Kidney (tissue), 14 donors: ENCODE results near the gene ASS1. TPM values are rescaled to one million over a fixed set of nuclear protein-coding genes. Genes with fewer than 3 reads are reported as not detected.

Source experiments
- DNase-seq, 5 donors: peaks; one replicate each; pipeline ENCODE4 v3.0.0-alpha.2; 2013 to 2020
- FAIRE-seq: peaks from 2 replicates; lab custom pipeline; 2012; peaks lifted over from hg19 to GRCh38; lab: Jason Lieb, UNC
- H3K27ac ChIP-seq, 2 donors: one replicate each; pipeline ENCODE4 v1.7.0; 2013; ENCODE audit warnings: low read depth in 2 of 2, low read length in 2 of 2, inconsistent platforms in 1 of 2
- H3K27me3 ChIP-seq: one replicate; pipeline ENCODE4 v1.7.1; 2013; ENCODE audit warnings: low read length, inconsistent platforms; ENCODE audit not compliant: control insufficient read depth, insufficient read depth
- H3K36me3 ChIP-seq, 3 donors: one replicate each; pipeline versions ENCODE4 v1.7.0 to v1.7.1; 2013; ENCODE audit warnings: low read length in 3 of 3, control low read depth in 1 of 3, inconsistent platforms in 1 of 3; ENCODE audit not compliant: insufficient read depth in 3 of 3, control insufficient read depth in 2 of 3
- H3K4me1 ChIP-seq, 3 donors: one replicate each; pipeline versions ENCODE4 v1.7.0 to v1.7.1; 2013; ENCODE audit warnings: low read length in 3 of 3, inconsistent platforms in 1 of 3, low read depth in 1 of 3; ENCODE audit not compliant: control insufficient read depth in 2 of 3, insufficient read depth in 2 of 3
- H3K4me3 ChIP-seq, 3 donors: one replicate each; pipeline versions ENCODE4 v1.7.0 to v1.8.1; 2013; ENCODE audit warnings: low read length in 3 of 3, control low read depth in 1 of 3, inconsistent platforms in 1 of 3
- H3K9ac ChIP-seq, 3 donors: one replicate each; pipeline versions ENCODE4 v1.7.0 to v1.7.1; 2013; ENCODE audit warnings: low read length in 3 of 3, control low read depth in 1 of 3, inconsistent platforms in 1 of 3
- H3K9me3 ChIP-seq, 3 donors: one replicate each; pipeline versions ENCODE4 v1.7.0 to v1.7.1; 2013; ENCODE audit warnings: low read length in 3 of 3, control low read depth in 1 of 3, inconsistent platforms in 1 of 3; ENCODE audit not compliant: control insufficient read depth in 2 of 3, insufficient read depth in 1 of 3
- intact Hi-C: fragments of 100-400 bp; cut with DNase I; formaldehyde crosslinking; loops from one replicate; pipeline ENCODE4 v1.11.1; 2022
- polyA plus RNA-seq: library from polyadenylated mRNA; stranded (reverse); fragments of 350-450 nt; fragmentation: Illumina TruSeq; extraction: RNeasy Lipid Tissue Mini Kit (QIAGEN cat#74804); gene quantifications from one replicate; pipeline ENCODE4 v1.2.3, GENCODE V29; 2014; ENCODE audit warnings: low read depth, low replicate concordance; ENCODE audit not compliant: insufficient read depth
- total RNA-seq: library from RNA; stranded (reverse); fragmentation: NEBNext Ultra II Directional; extraction: Animal tissue kit (Norgen Biotek cat#: 25700); gene quantifications from one replicate; pipeline ENCODE4 v1.2.1, GENCODE V29; 2021
- TF ChIP-seq, protein P1 (sequence below): IDR thresholded peaks from 3 replicates; pipeline ENCODE4 v1.5.1; 2012; ENCODE audit warnings: mild to moderate bottlenecking, moderate library complexity, borderline replicate concordance; ENCODE audit not compliant: insufficient read depth; ENCODE audit errors: extremely low read depth
- donor health status: control.
- donor health status: control.
- donor health status: control.
- donor health status: control.
- donor health status: control.
- donor health status: DM: yes; HTN: yes; CAD: no.
- donor health status: Normal renal cell carcinoma (clear cell type).

Gene ASS1
- total and polyA plus RNA-seq, 2 donors from 2014 or later: 124 to 1,185 TPM

DNA sequence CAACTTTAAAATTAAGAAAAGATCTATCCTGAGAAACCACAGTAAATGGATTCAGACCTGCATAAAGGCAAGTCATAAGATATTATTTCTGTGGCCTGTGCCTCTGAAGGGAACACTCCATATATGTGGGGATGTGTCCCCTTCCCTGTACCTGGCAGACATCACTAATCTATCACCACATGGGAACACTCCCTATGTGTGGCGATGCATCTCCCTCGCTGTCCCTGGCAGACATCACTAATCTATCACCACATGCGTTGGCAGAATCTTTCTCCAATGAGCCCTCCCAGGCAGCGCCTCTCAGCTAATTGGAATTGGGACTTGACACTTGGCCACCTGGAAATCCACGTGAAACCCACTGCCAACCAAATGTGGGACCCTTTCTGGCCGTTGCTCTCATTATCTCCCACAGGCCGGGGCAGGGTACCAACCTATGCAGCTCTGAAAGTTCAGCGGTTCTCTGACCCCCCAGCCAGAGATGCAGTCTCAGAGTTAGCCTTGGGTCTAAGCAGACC, 25.2 kb upstream of the ASS1 start:
- TF ChIP-seq, protein P1, sequence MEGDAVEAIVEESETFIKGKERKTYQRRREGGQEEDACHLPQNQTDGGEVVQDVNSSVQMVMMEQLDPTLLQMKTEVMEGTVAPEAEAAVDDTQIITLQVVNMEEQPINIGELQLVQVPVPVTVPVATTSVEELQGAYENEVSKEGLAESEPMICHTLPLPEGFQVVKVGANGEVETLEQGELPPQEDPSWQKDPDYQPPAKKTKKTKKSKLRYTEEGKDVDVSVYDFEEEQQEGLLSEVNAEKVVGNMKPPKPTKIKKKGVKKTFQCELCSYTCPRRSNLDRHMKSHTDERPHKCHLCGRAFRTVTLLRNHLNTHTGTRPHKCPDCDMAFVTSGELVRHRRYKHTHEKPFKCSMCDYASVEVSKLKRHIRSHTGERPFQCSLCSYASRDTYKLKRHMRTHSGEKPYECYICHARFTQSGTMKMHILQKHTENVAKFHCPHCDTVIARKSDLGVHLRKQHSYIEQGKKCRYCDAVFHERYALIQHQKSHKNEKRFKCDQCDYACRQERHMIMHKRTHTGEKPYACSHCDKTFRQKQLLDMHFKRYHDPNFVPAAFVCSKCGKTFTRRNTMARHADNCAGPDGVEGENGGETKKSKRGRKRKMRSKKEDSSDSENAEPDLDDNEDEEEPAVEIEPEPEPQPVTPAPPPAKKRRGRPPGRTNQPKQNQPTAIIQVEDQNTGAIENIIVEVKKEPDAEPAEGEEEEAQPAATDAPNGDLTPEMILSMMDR: no peak
- DNase-seq: no peak
- Histone ChIP-seq H3K9ac (no peak overlapping the region), H3K4me1 (no peaks in the 10 kb centered on the region), H3K27ac (no peak overlapping the region), H3K36me3 (no peaks in the 10 kb centered on the region), H3K9me3 (no peaks in the 10 kb centered on the region), H3K4me3 (no peak overlapping the region), H3K27me3 (no peaks in the 10 kb centered on the region)
- intact Hi-C loops: no loop called here
- no peak for FAIRE-seq

DNA sequence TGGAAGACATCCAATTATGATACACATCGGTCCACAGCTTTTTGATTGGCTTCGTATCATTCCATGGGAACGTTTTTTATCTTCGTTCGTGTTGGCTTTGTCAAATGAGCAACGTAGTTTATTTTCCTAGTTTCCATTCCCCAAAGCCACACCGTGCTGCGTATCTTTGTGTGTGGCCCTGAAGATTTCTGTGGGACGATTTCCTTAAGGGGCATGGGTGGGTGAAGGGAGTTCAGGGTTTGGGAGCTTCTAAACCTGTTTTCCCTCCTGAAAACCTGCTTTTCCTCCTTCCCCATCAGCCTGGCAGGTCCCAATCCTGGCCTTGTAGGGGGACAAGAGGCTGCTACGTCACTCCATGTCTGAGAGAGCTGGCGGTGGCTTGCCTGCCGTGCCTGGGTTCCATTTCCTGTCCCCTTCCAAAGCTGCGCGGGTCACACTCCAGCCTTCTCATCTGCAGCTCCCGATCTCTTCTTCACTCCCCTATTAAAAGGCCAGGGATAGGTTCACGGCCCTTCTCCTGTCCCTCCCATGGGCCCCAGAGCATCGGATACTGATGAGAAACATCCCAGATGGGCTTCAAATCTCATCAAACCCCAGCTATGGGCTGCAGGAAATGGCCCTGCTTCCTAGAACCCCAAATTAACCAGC, 23.5 kb upstream of the ASS1 start:
- FAIRE-seq (no peak), DNase-seq (no peak)
- intact Hi-C loops: no loop called here
- Histone ChIP-seq H3K9me3 (no peaks in the 10 kb centered on the region), H3K36me3 (no peaks in the 10 kb centered on the region), H3K4me1 (no peaks in the 10 kb centered on the region), H3K9ac (no peak overlapping the region), H3K4me3 (no peak overlapping the region), H3K27ac (no peak overlapping the region), H3K27me3 (no peaks in the 10 kb centered on the region)
- TF ChIP-seq, protein P1: no peak

DNA sequence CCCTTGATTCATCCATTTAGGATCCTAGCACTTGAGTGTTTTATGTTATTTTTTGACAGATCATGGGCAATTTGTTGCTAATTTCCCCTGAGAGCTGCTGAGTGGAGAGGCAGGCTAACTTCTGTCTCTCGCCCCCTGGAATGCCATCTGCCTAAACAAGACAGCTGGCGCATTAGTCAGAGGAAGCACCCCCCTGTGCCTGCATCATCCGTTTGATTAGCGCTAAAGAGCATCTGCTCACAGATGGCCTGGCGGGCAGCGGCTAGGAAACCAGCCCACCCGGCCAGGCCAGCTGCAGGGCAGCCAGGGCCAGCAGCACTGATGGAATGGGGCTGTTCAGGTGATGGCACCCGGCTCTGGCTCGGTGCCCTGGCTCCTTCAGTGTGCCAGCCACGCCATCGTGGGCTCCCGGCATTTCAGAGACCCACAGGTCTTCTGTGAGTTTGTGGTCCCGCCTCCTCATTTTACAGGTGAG, 22.9 kb upstream of the ASS1 start:
- TF ChIP-seq, protein P1: no peak
- Histone ChIP-seq H3K4me1 (no peaks in the 10 kb centered on the region), H3K9me3 (no peaks in the 10 kb centered on the region), H3K27me3 (no peaks in the 10 kb centered on the region), H3K9ac (no peak overlapping the region), H3K4me3 (no peak overlapping the region), H3K36me3 (no peaks in the 10 kb centered on the region), H3K27ac (no peak overlapping the region)
- intact Hi-C loops: no loop called here
- DNase-seq: peak in 1 of 5 donors; percentile 57
- FAIRE-seq: no peak
